22Rv1 (cell line): ENCODE data around the gene AIFM2.

Source experiments
- H3K27ac ChIP-seq: fragments of 450-650 bp; 2 replicates; pipeline ENCODE4 v1.5.1; 2017
- CTCF ChIP-seq: fragments of 450-650 bp; IDR thresholded peaks from 2 replicates; pipeline ENCODE4 v1.5.1; 2017; ENCODE audit warnings: mild to moderate bottlenecking
- ZFX ChIP-seq: fragments of 450-650 bp; IDR thresholded peaks from 2 replicates; pipeline ENCODE4 v1.6.1; 2017; ENCODE audit warnings: antibody characterized with exemption, borderline replicate concordance

The AIFM2 gene

GRCh38 chr10:70093335-70093944, 39.2 kb downstream of the AIFM2 start:
- TF ChIP-seq ZFX: no peak
- no peak for TF ChIP-seq CTCF
- no peak overlapping the region for H3K27ac ChIP-seq

GRCh38 chr10:70092389-70092718, 40.3 kb downstream of the AIFM2 start:
- TF ChIP-seq ZFX: no peak
- no peak for TF ChIP-seq CTCF
- no peak overlapping the region for H3K27ac ChIP-seq

GRCh38 chr10:70090951-70091350, 41.7 kb downstream of the AIFM2 start:
- TF ChIP-seq CTCF: no peak
- no peak for TF ChIP-seq ZFX
- H3K27ac ChIP-seq: no peak overlapping the region

- no peak for TF ChIP-seq ZFX
- TF ChIP-seq CTCF: no peak
- H3K27ac ChIP-seq: no peak overlapping the region
Observed at GRCh38 chr10:70090013-70090412, 42.6 kb downstream of the AIFM2 start.

- TF ChIP-seq CTCF (no peak), ZFX (no peak)
Observed at GRCh38 chr10:70088308-70088698, 44.3 kb downstream of the AIFM2 start.

GRCh38 chr10:70087616-70088307, 44.9 kb downstream of the AIFM2 start:
- H3K27ac ChIP-seq: no peak overlapping the region
- TF ChIP-seq CTCF: no peak
- TF ChIP-seq ZFX: no peak

More at GRCh38 chr10:70088308-70088698, 44.3 kb downstream of the AIFM2 start:
- no peak overlapping the region for H3K27ac ChIP-seq

GRCh38 chr10:70085975-70086613, 46.5 kb downstream of the AIFM2 start:
- TF ChIP-seq ZFX (no peak), CTCF (no peak)
- no peak overlapping the region for H3K27ac ChIP-seq
